ENCODE measurements around the gene OPCML. TPM values are rescaled to one million over a fixed set of nuclear protein-coding genes. Genes with fewer than 3 reads are reported as not detected.

The OPCML gene
- polyA plus RNA-seq, 3 donors, result not detected

DNA sequence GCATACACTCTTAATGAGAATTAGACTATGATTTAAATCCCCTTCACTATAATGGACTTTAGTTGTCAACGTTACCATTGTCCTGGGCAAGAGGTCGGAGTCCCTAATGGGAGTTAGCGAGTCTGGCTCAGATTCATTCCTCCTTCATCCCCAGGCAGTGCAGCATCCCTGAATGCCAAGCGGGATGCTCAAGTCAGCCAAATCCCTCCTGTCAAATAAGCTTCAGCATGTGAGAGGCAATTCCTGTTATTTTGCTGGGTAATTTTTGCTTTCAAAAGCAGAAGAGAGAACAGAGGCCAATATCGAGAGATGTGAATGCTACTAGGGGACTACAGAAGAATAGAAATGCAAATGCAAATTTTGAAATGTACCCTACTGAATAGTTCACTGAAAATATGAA, 186.2 kb downstream of the OPCML start:
- intact Hi-C loops (cut with micrococcal nuclease), result no loop called here
- H3K4me2 ChIP-seq (replicated peaks; ENCODE audit: extremely low read depth, low read length, poor library complexity, severe bottlenecking), result no peak overlapping the region
- H3K27ac Mint-ChIP-seq, result no peak overlapping the region
- no peak overlapping the region for H3K9ac ChIP-seq (ENCODE audit: insufficient read depth, low read length, poor library complexity, severe bottlenecking)
- H3K4me3 Mint-ChIP-seq, result no peak overlapping the region
- WGBS (ENCODE audit: insufficient coverage), result no CpG with 5 or more reads among the region's 5 CpGs
- H3K4me1 Mint-ChIP-seq, result no peaks in the 10 kb centered on the region
- H4K20me1 ChIP-seq (ENCODE audit: insufficient read depth, low read length), result no peaks in the 10 kb centered on the region
- H3K79me2 ChIP-seq (ENCODE audit: insufficient read depth, low read length), result no peaks in the 10 kb centered on the region
- no peak overlapping the region for H2AFZ ChIP-seq (ENCODE audit: insufficient read depth, low read depth, low read length, poor library complexity, severe bottlenecking)
- H3K4me1 ChIP-seq (ENCODE audit: control insufficient read depth in 1 of 2, insufficient read depth in 2 of 2, low read length in 2 of 2), result no peaks in the 10 kb centered on the region
- TF ChIP-seq, protein P1, sequence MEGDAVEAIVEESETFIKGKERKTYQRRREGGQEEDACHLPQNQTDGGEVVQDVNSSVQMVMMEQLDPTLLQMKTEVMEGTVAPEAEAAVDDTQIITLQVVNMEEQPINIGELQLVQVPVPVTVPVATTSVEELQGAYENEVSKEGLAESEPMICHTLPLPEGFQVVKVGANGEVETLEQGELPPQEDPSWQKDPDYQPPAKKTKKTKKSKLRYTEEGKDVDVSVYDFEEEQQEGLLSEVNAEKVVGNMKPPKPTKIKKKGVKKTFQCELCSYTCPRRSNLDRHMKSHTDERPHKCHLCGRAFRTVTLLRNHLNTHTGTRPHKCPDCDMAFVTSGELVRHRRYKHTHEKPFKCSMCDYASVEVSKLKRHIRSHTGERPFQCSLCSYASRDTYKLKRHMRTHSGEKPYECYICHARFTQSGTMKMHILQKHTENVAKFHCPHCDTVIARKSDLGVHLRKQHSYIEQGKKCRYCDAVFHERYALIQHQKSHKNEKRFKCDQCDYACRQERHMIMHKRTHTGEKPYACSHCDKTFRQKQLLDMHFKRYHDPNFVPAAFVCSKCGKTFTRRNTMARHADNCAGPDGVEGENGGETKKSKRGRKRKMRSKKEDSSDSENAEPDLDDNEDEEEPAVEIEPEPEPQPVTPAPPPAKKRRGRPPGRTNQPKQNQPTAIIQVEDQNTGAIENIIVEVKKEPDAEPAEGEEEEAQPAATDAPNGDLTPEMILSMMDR (IDR thresholded peaks at IDR 0.05), result no peak
- H3K27ac ChIP-seq (ENCODE audit: low read depth in 1 of 2, low read length in 2 of 2), result no peak overlapping the region
- H3K36me3 ChIP-seq (replicated peaks in 1 of 2; ENCODE audit: control insufficient read depth in 1 of 2, insufficient read depth in 2 of 2, low read length in 2 of 2), result no peaks in the 10 kb centered on the region
- H3K27me3 ChIP-seq (ENCODE audit: control insufficient read depth in 2 of 2, insufficient read depth in 2 of 2, low read length in 2 of 2), result no peaks in the 10 kb centered on the region
- no peaks in the 10 kb centered on the region for H3K36me3 Mint-ChIP-seq
- H3K9me3 Mint-ChIP-seq, result peaks cover 0 to 3% (median 2%) of the 10 kb centered on the region in 7 donors
- H3K4me3 ChIP-seq (replicated peaks in 1 of 3; ENCODE audit: low read depth in 2 of 3, low read length in 3 of 3), result no peak overlapping the region
- H3K9me3 ChIP-seq (replicated peaks in 1 of 2; ENCODE audit: control insufficient read depth in 1 of 2, insufficient read depth in 1 of 2, low read length in 2 of 2), result no peaks in the 10 kb centered on the region
- DNase-seq, result no peak
- H3K27me3 Mint-ChIP-seq (ENCODE audit: low read depth in 3 of 3), result peaks cover 0 to 2% (median 0%) of the 10 kb centered on the region in 3 donors

GRCh38 chr11:133343951-133344350, 188.3 kb downstream of the OPCML start:
- peaks cover 0 to 5% (median 2%) of the 10 kb centered on the region in 7 donors for H3K9me3 Mint-ChIP-seq
- Histone ChIP-seq H3K9me3 (replicated peaks in 1 of 2; ENCODE audit: control insufficient read depth in 1 of 2, insufficient read depth in 1 of 2, low read length in 2 of 2) (no peaks in the 10 kb centered on the region), H3K4me2 (replicated peaks; ENCODE audit: extremely low read depth, low read length, poor library complexity, severe bottlenecking) (no peak overlapping the region), H3K9ac (ENCODE audit: insufficient read depth, low read length, poor library complexity, severe bottlenecking) (no peak overlapping the region), H2AFZ (ENCODE audit: insufficient read depth, low read depth, low read length, poor library complexity, severe bottlenecking) (no peak overlapping the region), H3K27me3 (ENCODE audit: control insufficient read depth in 2 of 2, insufficient read depth in 2 of 2, low read length in 2 of 2) (no peaks in the 10 kb centered on the region), H3K4me3 (replicated peaks in 1 of 3; ENCODE audit: low read depth in 2 of 3, low read length in 3 of 3) (no peak overlapping the region), H3K36me3 (replicated peaks in 1 of 2; ENCODE audit: control insufficient read depth in 1 of 2, insufficient read depth in 2 of 2, low read length in 2 of 2) (no peaks in the 10 kb centered on the region), H3K4me1 (ENCODE audit: control insufficient read depth in 1 of 2, insufficient read depth in 2 of 2, low read length in 2 of 2) (no peaks in the 10 kb centered on the region), H3K27ac (ENCODE audit: low read depth in 1 of 2, low read length in 2 of 2) (no peak overlapping the region), H4K20me1 (ENCODE audit: insufficient read depth, low read length) (no peaks in the 10 kb centered on the region), H3K79me2 (ENCODE audit: insufficient read depth, low read length) (no peaks in the 10 kb centered on the region)
- TF ChIP-seq, protein P1 (IDR thresholded peaks at IDR 0.05), result no peak
- 86% methylated on average over 5 of the region's 9 CpGs for WGBS (ENCODE audit: insufficient coverage)
- H3K27me3 Mint-ChIP-seq (ENCODE audit: low read depth in 3 of 3), result peaks cover 0 to 2% (median 0%) of the 10 kb centered on the region in 3 donors
- H3K4me1 Mint-ChIP-seq, result no peaks in the 10 kb centered on the region
- no peak overlapping the region for H3K4me3 Mint-ChIP-seq
- intact Hi-C loops (cut with micrococcal nuclease), result no loop called here
- no peak for DNase-seq
- H3K27ac Mint-ChIP-seq, result no peak overlapping the region
- no peaks in the 10 kb centered on the region for H3K36me3 Mint-ChIP-seq
